GM12875 (cell line): ENCODE results near the gene ASPG.

Experiments
- H3K4me3 ChIP-seq: one replicate; pipeline ENCODE4 v1.5.1; 2011; ENCODE audit warnings: low read depth, low read length, control low read depth
- TF ChIP-seq, protein P1 (sequence below): IDR thresholded peaks from 2 replicates; pipeline ENCODE4 v1.5.1; 2011; ENCODE audit warnings: low read depth, mild to moderate bottlenecking, control low read depth, inconsistent platforms, low read length, moderate library complexity, borderline replicate concordance; ENCODE audit not compliant: insufficient read depth

ASPG gene

DNA sequence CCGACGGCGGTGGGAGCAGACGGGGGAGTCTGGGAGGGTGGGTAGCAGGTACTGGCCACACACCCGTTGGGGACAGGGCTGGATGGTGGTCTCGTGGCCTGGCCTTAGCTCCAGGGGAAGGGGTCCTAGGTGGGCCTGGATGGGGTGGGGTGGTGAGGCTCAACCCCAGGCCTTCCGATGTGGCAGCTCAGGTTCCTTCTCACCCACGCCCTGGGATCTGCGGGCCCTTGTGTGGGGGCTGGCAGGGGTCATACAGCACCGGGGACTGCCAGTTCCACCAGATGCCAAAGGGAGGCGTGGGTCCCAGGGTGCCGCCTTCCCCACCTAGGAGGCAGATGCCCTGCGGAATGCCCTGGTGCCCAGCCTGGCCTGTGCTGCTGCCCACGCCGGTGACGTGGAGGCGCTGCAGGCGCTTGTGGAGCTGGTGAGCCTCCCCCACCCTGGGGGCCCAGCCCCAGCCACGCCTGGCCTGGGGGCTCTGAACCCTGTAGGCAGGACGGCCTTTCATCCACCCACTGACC, 21.0 kb downstream of the ASPG start:
- TF ChIP-seq, protein P1, sequence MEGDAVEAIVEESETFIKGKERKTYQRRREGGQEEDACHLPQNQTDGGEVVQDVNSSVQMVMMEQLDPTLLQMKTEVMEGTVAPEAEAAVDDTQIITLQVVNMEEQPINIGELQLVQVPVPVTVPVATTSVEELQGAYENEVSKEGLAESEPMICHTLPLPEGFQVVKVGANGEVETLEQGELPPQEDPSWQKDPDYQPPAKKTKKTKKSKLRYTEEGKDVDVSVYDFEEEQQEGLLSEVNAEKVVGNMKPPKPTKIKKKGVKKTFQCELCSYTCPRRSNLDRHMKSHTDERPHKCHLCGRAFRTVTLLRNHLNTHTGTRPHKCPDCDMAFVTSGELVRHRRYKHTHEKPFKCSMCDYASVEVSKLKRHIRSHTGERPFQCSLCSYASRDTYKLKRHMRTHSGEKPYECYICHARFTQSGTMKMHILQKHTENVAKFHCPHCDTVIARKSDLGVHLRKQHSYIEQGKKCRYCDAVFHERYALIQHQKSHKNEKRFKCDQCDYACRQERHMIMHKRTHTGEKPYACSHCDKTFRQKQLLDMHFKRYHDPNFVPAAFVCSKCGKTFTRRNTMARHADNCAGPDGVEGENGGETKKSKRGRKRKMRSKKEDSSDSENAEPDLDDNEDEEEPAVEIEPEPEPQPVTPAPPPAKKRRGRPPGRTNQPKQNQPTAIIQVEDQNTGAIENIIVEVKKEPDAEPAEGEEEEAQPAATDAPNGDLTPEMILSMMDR = no peak
- H3K4me3 ChIP-seq = no peak overlapping the region

DNA sequence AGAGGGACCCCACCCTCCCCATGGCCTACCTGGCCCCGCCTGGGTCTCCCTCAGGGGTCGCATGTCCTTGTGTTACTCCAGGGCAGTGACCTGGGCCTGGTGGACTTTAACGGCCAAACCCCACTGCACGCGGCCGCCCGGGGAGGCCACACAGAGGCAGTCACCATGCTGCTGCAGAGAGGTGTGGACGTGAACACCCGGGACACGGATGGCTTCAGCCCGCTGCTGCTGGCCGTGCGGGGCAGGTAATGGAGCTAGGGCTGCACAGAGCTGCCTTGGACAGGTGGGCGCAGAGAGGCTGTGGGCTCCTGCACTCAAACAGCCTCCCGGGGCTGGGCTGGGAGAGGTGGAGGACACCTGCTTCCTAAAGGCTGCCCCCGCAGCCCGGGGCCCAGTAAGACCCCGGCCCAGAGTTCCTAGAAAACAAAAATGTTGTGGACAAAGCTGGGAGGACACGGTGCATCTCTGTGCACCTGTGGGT, 21.6 kb downstream of the ASPG start:
- TF ChIP-seq, protein P1 = no peak
- H3K4me3 ChIP-seq = no peak overlapping the region

DNA sequence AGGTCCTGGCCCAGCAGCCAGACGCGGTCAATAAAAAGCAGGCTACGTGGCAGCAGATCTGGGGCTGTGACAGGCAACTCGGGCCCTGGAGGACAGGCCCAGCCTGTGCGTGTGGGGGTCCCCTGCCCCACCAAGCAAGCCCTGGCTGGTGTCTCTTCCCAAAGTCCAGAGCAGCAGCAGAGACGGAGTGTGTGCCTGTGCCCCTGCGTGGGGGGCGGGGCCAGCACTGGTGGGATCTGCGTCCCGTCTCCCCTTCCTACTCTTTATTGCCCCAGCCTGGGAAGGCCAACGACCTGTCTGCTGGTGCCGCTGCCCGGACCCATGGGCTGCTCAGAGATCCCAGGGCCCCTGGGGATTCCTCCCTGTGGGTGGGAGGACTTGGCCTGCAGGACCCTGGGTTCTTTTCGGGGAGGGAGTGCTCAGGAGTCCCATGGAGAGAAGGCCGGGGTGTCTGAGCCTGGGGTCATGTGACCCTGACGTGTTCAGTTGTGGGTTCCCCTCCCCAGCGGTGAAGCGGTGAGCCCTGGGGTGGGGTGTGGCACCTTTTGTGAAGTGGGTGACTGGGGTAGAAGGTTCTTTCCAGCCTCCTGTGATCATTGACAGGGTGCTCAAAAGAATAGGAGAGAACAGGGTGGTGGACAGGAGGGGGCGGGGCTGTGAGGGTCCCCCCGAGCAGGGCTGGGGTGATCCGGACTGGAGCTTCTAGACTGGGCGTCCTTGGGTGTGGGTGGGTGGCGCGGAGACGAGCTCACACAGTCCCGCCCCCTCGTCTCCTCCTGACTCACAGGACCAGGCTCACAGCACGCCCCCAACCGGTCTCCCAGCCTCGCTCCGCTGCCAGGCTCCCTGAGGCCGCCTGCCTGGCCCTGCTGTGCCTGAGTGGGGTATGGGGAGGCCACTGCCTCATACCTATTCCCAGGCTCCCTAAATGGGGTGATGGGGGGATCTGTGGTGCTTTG, 22.4 kb downstream of the ASPG start:
- H3K4me3 ChIP-seq = no peak overlapping the region
- TF ChIP-seq, protein P1 = no peak

DNA sequence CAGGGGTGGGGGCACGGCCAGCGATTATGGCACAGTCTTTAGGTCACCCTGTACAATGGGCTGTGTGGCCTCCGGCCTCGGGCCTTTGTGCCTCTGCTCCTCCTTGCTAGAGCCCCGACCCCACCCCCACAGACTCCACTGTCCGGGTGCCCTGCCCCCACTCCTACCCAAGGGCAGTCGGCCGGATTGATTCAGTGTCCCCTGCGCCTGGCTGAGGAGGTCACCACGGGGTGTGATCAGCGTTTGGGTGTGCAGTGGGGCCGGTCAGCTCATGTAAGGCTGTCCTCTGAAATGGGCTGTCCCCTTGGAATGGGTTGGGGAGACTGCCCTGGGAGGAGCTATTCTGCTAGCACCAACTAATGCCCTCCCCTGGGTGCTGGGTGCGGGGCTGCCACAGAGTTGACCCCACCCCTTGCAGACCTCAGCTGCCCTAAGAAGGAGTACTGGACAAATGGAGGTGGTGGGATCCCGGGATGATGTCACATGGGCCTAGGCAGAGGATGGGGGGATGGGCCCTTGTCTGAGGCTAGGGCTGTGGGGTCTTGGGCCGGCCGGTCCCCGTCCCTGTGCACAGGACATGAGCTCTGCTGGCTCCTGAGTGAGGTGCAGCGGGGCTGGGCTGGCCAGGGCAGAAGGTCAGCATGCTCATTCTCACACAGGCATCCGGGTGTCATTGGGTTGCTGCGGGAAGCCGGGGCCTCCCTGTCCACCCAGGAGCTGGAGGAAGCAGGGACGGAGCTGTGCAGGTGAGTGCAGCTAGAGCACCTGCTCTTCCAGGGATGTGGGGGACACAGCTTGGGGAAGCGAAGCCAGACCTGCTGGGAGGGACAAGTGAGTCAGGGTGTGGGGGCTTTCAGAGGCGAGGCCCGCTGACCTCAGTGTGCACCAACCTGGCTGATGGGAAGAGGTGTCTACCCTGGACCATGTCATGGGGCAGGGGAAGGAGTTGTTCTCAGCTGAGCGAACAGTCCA, 23.4 kb downstream of the ASPG start:
- TF ChIP-seq, protein P1 = no peak
- no peak overlapping the region for H3K4me3 ChIP-seq

DNA sequence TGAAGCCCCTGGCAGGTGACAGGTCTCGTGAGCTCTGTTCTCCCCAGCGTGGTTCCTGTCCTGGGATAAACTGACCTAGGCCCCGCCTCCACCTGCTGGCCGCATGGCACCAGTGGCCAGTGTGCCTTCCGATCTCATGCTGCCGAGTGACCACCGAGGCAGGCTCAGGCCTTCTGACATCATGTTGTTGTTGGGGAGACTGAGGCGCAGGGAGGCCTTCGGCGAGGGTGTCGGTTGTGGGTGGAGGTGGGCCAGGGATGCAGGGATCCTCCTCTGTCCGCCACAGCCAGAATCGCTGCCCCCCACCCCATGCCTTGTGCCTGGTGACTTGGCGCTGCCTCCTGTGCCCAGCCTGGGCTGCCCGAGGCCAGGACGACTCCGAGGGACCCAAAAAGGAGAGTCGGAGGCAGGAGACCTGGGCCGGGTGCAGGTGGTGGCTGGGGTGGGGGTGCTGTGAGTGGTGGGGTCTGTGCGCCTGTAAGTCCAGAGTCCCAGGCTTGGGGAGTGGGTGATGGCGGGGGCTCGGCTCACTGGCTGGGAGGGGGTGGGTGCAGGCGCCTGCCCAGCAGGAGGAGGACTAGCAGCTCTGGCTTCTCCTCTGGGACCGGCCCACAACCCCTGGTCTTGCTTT, 24.3 kb downstream of the ASPG start:
- TF ChIP-seq, protein P1 = no peak
- H3K4me3 ChIP-seq = no peak overlapping the region

DNA sequence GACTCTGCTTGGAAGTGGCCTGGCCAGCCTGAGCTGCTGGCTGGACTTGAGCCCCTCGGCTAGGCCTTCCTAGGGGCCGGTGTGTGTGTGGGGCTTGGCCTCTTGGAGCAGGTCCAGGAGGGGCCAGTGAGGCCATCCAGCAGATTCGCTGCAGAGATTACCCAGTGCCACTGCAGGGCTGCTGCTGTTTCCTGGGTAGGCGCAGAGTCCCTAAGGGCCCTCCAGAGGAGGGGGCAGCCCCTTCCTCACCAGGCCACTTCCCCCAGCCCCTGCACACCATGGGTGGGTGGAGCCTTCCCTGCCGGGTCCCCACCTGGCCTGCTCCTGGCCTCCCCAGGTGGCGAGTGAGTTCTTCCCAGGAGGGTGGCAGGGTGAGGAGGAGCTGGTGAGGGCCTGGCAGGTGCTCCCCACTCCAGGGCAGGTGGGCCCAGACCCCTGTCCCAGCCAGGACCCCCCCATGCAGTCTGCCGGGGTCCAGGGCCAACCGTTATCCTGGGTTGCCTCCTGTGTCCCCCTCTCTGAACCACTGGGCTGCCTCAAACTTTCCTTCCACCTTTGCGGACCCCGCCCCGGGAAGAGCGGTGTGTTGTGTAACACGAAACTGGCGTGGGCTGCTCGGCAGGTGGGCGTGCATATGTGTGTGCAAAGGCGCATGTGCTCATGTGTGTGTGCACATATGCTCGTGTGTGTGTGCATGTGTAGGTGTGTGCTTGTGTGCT, 25.1 kb downstream of the ASPG start:
- no peak overlapping the region for H3K4me3 ChIP-seq
- TF ChIP-seq, protein P1 = no peak
